OCI-LY7 (cell line): ENCODE measurements around the gene TRIM40.

ENCODE experiments used
- CTCF ChIP-seq: fragments of 200-600 bp; sonication (generic); conservative IDR thresholded peaks from 2 replicates; pipeline ENCODE4 v1.5.1; 2014; ENCODE audit warnings: mild to moderate bottlenecking, antibody characterized with exemption, low read length, moderate library complexity, mixed read lengths
- EZH2phosphoT487 ChIP-seq: fragments of 200-600 bp; sonication (generic); IDR thresholded peaks from 2 replicates; pipeline ENCODE4 v1.6.1; 2018; ENCODE audit warnings: low read depth, borderline replicate concordance, mild to moderate bottlenecking, mixed run types, antibody characterized with exemption, low read length, moderate library complexity, mixed read lengths

GRCh38 chr6:30144811-30145210, 8.9 kb downstream of the TRIM40 start:
- TF ChIP-seq CTCF (no peak), EZH2phosphoT487 (no peak)
